ENCODE results near the gene MALRD1. TPM values are rescaled to one million over a fixed set of nuclear protein-coding genes. Genes with fewer than 3 reads are reported as not detected.

MALRD1 gene
- total RNA-seq, 2 experiments from 2014 or later, result not detected

GRCh38 chr10:19689231-19689630 is 640.6 kb downstream of the MALRD1 start:
- Mint-ChIP-seq H3K9me3 (no peaks in the 10 kb centered on the region), H3K36me3 (ENCODE audit: low read depth) (no peaks in the 10 kb centered on the region), H3K27me3 (no peaks in the 10 kb centered on the region), H3K27ac (no peak overlapping the region), H3K4me3 (no peak overlapping the region), H3K4me1 (ENCODE audit: low read depth) (no peaks in the 10 kb centered on the region)
- POLR2A ChIA-PET, result no interaction called here
- DNase-seq (no peak), ATAC-seq (ENCODE audit: poor library complexity) (no peak)
- Histone ChIP-seq H3K4me1 (ENCODE audit: insufficient read depth, low read length) (no peaks in the 10 kb centered on the region), H3K4me3 (ENCODE audit: low read length) (no peak overlapping the region), H3K9me3 (ENCODE audit: control insufficient read depth in 1 of 2, insufficient read depth in 1 of 2, low read length in 2 of 2) (peaks cover 0 to 9% of the 10 kb centered on the region in 2 experiments), H3K27me3 (ENCODE audit: control insufficient read depth in 1 of 2, insufficient read depth in 2 of 2, low read length in 2 of 2) (no peaks in the 10 kb centered on the region), H3K36me3 (ENCODE audit: insufficient read depth, low read length) (no peaks in the 10 kb centered on the region), H3K27ac (ENCODE audit: low read depth in 1 of 2, low read length in 2 of 2) (no peak overlapping the region)
- TF ChIP-seq CTCF (IDR thresholded peaks at IDR 0.05), result no peak
- CTCF ChIA-PET, result no interaction called here
- intact Hi-C loops (cut with DNase I, micrococcal nuclease), result no loop called here

GRCh38 chr10:19699299-19699698 is 650.7 kb downstream of the MALRD1 start:
- no peaks in the 10 kb centered on the region for H3K27me3 ChIP-seq (ENCODE audit: control insufficient read depth in 1 of 2, insufficient read depth in 2 of 2, low read length in 2 of 2)
- H3K4me3 ChIP-seq (ENCODE audit: low read length), result no peak overlapping the region
- no peaks in the 10 kb centered on the region for H3K4me1 ChIP-seq (ENCODE audit: insufficient read depth, low read length)
- intact Hi-C loops (cut with DNase I, micrococcal nuclease), result no loop called here
- no peaks in the 10 kb centered on the region for H3K4me1 Mint-ChIP-seq (ENCODE audit: low read depth)
- no peak overlapping the region for H3K27ac ChIP-seq (ENCODE audit: low read depth in 1 of 2, low read length in 2 of 2)
- ChIA-PET CTCF (no interaction called here), POLR2A (no interaction called here)
- no peak for ATAC-seq (ENCODE audit: poor library complexity)
- H3K4me3 Mint-ChIP-seq, result no peak overlapping the region
- no peak for DNase-seq
- TF ChIP-seq CTCF (IDR thresholded peaks at IDR 0.05), result no peak
- no peak overlapping the region for H3K27ac Mint-ChIP-seq
- no peaks in the 10 kb centered on the region for H3K36me3 Mint-ChIP-seq (ENCODE audit: low read depth)
- H3K9me3 ChIP-seq (ENCODE audit: control insufficient read depth in 1 of 2, insufficient read depth in 1 of 2, low read length in 2 of 2), result no peaks in the 10 kb centered on the region
- no peaks in the 10 kb centered on the region for H3K27me3 Mint-ChIP-seq
- H3K9me3 Mint-ChIP-seq, result peaks cover 4% of the 10 kb centered on the region
- no peaks in the 10 kb centered on the region for H3K36me3 ChIP-seq (ENCODE audit: insufficient read depth, low read length)

GRCh38 chr10:19701427-19702052 is 652.9 kb downstream of the MALRD1 start:
- ChIA-PET POLR2A (no interaction called here), CTCF (no interaction called here)
- no peak overlapping the region for H3K4me3 Mint-ChIP-seq
- Histone ChIP-seq H3K36me3 (ENCODE audit: insufficient read depth, low read length) (no peaks in the 10 kb centered on the region), H3K4me1 (ENCODE audit: insufficient read depth, low read length) (no peaks in the 10 kb centered on the region), H3K27ac (ENCODE audit: low read depth in 1 of 2, low read length in 2 of 2) (no peak overlapping the region), H3K9me3 (ENCODE audit: control insufficient read depth in 1 of 2, insufficient read depth in 1 of 2, low read length in 2 of 2) (no peaks in the 10 kb centered on the region), H3K27me3 (ENCODE audit: control insufficient read depth in 1 of 2, insufficient read depth in 2 of 2, low read length in 2 of 2) (no peaks in the 10 kb centered on the region), H3K4me3 (ENCODE audit: low read length) (no peak overlapping the region)
- DNase-seq (no peak), ATAC-seq (ENCODE audit: poor library complexity) (no peak)
- H3K36me3 Mint-ChIP-seq (ENCODE audit: low read depth), result no peaks in the 10 kb centered on the region
- no peak overlapping the region for H3K27ac Mint-ChIP-seq
- peaks cover 4% of the 10 kb centered on the region for H3K9me3 Mint-ChIP-seq
- intact Hi-C loops (cut with DNase I, micrococcal nuclease), result no loop called here
- no peaks in the 10 kb centered on the region for H3K4me1 Mint-ChIP-seq (ENCODE audit: low read depth)
- H3K27me3 Mint-ChIP-seq, result no peaks in the 10 kb centered on the region
- TF ChIP-seq CTCF (IDR thresholded peaks at IDR 0.05), result no peak

Measured in CD4-positive, alpha-beta T cell (primary cell).